H1 (cell line): Measurements from ENCODE around the gene SNORC. TPM values are rescaled to one million over a fixed set of nuclear protein-coding genes. Genes with fewer than 3 reads are reported as not detected.

Experiments
- CREB1 ChIP-seq: IDR thresholded peaks from 2 replicates; pipeline ENCODE4 v1.6.1; 2012; ENCODE audit warnings: inconsistent platforms
- EZH2 ChIP-seq: fragments of 200-600 bp; sonication (generic); IDR thresholded peaks from 2 replicates; pipeline ENCODE4 v1.7.1; 2012; ENCODE audit warnings: low read depth, mild to moderate bottlenecking, moderate library complexity, low read length, inconsistent platforms; ENCODE audit not compliant: severe bottlenecking
- HDAC2 ChIP-seq, 2 experiments: fragments of 300-600 bp in 1 of 2; sonication (generic) in 1 of 2; IDR thresholded peaks; 2 replicates each; pipeline ENCODE4 v1.6.1; 2011 to 2012; ENCODE audit warnings: low read depth in 2 of 2, low read length in 2 of 2, mild to moderate bottlenecking in 2 of 2, moderate library complexity in 2 of 2, borderline replicate concordance in 1 of 2, inconsistent platforms in 1 of 2
- HDAC6 ChIP-seq: IDR thresholded peaks from one replicate; pipeline ENCODE4 v1.7.1; 2012; ENCODE audit warnings: low read depth, mild to moderate bottlenecking, inconsistent platforms, low read length, moderate library complexity
- MAFK ChIP-seq: IDR thresholded peaks from 2 replicates; pipeline ENCODE4 v1.6.1; 2012; ENCODE audit warnings: low read depth, mild to moderate bottlenecking, improper control_type of control experiment, low read length
- TAF7 ChIP-seq: optimal IDR thresholded peaks from 2 replicates; pipeline ENCODE3; 2011; ENCODE audit warnings: low read depth, mild to moderate bottlenecking, inconsistent platforms, low read length, moderate library complexity, borderline replicate concordance
- polyA plus RNA-seq, 7 experiments: library from polyadenylated mRNA; depleted of rRNA in 3 of 7; stranded (reverse) in 5 of 7; unstranded in 2 of 7; fragments of >200 nt in 5 of 7; fragments of 200-250 nt in 2 of 7; gene quantifications; 1 replicate in 5 of 7; 2 replicates in 1 of 7; 4 replicates in 1 of 7; pipeline versions ENCODE4 v1.2.1 to v1.2.3, GENCODE V29; 2011 to 2013; ENCODE audit warnings: missing spikeins in 2 of 7, mixed read lengths in 2 of 7
- total RNA-seq: library from RNA; stranded (reverse); fragmentation: NEBNext Ultra II Directional; extraction: Animal tissue kit (Norgen Biotek cat#: 25700); gene quantifications from 2 replicates; pipeline ENCODE4 v1.2.1, GENCODE V29; 2021
- TF ChIP-seq, protein P1 (sequence below), 3 experiments: IDR thresholded peaks; 1 replicate in 2 of 3; 2 replicates in 1 of 3; pipeline versions ENCODE4 v1.5.1 to v1.6.1; 2011; ENCODE audit warnings: low read length in 3 of 3, mild to moderate bottlenecking in 3 of 3, inconsistent platforms in 2 of 3, low read depth in 1 of 3, moderate library complexity in 1 of 3; ENCODE audit not compliant: insufficient read depth in 1 of 3; ENCODE audit errors: control extremely low read depth in 1 of 3

The SNORC gene
- total and polyA plus RNA-seq, 2 of the 8 experiments (the other 6 are each of a cell fraction or from before 2014, with no cell fraction given), result 1.6 to 1.8 TPM

DNA sequence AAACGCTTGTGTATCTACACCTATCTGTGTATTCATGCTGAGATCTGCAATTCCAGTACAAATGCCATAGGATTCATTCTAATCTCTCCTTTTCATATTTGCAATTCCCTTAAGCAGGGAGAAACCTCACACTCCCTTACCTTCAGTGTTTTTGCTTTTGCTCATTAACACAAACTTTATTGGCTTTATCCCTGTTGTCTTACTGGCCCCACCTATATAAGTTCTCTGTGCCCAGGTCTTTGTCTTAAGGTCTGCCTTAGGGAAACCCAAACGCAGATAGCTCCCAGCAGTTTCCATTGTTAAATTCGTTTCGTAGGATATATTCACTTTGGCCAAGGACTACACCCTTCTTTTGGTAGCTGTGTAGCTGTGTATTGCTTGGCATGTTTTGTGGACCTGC is 4.0 kb upstream of the SNORC start (continued):
- TF ChIP-seq, protein P1, sequence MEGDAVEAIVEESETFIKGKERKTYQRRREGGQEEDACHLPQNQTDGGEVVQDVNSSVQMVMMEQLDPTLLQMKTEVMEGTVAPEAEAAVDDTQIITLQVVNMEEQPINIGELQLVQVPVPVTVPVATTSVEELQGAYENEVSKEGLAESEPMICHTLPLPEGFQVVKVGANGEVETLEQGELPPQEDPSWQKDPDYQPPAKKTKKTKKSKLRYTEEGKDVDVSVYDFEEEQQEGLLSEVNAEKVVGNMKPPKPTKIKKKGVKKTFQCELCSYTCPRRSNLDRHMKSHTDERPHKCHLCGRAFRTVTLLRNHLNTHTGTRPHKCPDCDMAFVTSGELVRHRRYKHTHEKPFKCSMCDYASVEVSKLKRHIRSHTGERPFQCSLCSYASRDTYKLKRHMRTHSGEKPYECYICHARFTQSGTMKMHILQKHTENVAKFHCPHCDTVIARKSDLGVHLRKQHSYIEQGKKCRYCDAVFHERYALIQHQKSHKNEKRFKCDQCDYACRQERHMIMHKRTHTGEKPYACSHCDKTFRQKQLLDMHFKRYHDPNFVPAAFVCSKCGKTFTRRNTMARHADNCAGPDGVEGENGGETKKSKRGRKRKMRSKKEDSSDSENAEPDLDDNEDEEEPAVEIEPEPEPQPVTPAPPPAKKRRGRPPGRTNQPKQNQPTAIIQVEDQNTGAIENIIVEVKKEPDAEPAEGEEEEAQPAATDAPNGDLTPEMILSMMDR (IDR thresholded peaks at IDR 0.05; ENCODE audit: control extremely low read depth in 1 of 3, insufficient read depth in 1 of 3, low read depth in 1 of 3, low read length in 3 of 3), result no peak
- TF ChIP-seq HDAC2 (IDR thresholded peaks at IDR 0.05; ENCODE audit: borderline replicate concordance in 1 of 2, low read depth in 2 of 2, low read length in 2 of 2), result no peak
- TF ChIP-seq EZH2, result no peak
- TF ChIP-seq MAFK, result no peak
- TF ChIP-seq TAF7, result no peak
- no peak for TF ChIP-seq HDAC6
- TF ChIP-seq CREB1, result no peak
